Right renal cortex interstitium (tissue), 3 donors: ENCODE results near the gene SDC1. TPM values are rescaled to one million over a fixed set of nuclear protein-coding genes. Genes with fewer than 3 reads are reported as not detected.

Experiments used
- DNase-seq, 3 donors: peaks; one replicate each; pipeline ENCODE4 v3.0.0-alpha.2; 2013; ENCODE audit warnings: low read depth in 3 of 3, low spot score in 2 of 3
- polyA plus RNA-seq, 3 donors: library from polyadenylated mRNA; unstranded; fragments of 120-200 nt; gene quantifications; one replicate each; pipeline ENCODE4 v1.2.1, GENCODE V29; 2013; ENCODE audit not compliant: insufficient read length in 3 of 3

Gene SDC1
- polyA plus RNA-seq, 3 donors = 19.7 to 24.1 (median 20.2) TPM

DNA sequence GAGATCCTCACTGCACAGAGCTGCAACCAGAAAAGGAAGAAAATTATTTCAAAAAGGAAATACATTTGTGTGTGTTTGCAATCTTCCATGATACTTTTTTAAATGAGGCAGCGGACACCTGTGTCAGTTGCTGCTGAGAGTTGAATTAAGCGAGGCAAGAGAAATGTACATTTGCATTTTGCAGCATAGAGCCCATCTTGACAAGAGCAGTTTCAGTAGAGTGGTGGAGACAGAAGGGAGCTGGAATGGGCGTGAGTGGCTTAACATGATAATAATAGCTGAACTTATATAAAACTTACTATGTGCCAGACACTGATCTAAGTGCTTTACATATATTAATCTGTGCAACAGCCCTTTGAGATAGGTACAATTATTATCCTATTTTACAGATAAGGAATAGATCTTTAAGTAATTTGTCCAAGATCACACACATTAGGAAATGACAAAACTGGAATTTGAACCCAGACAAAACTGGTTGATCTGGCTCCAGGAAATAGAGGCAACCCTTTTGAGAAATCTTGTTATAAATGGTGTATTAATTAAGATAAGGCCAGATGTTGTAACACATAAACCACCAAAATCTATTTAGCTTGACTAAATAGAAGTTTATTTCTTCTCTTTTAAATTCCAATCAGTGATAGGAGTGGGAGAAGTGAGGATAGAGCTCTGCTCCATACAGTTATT, 68.7 kb downstream of the SDC1 start:
- DNase-seq = no peak

- DNase-seq = no peak
Observed at GRCh38 chr2:20153131-20153851, 71.6 kb downstream of the SDC1 start.

- no peak for DNase-seq
Observed at GRCh38 chr2:20150806-20151571, 73.9 kb downstream of the SDC1 start.

Other genes starting within 250 kb of the SDC1 start
- 10 to 100 TPM; 26.3 to 30.7 (median 30.2) TPM for gene WDR35, start 235.0 kb downstream of the SDC1 start, polyA plus RNA-seq
- gene MATN3, start 212.5 kb downstream of the SDC1 start, polyA plus RNA-seq = 1 to 10 TPM; 3.1 to 3.7 (median 3.4) TPM
- gene LAPTM4A, start 173.5 kb downstream of the SDC1 start, polyA plus RNA-seq = 100 to 1,000 TPM; 504 to 548 (median 510) TPM
- 100 to 1,000 TPM; 109 to 113 (median 112) TPM for gene PUM2, start 125.7 kb upstream of the SDC1 start, polyA plus RNA-seq
- gene RHOB, start 221.9 kb upstream of the SDC1 start, polyA plus RNA-seq = 10 to 100 TPM; 70.6 to 93.3 (median 81.6) TPM